ENCODE results near the gene GLIS1.

The GLIS1 gene

DNA sequence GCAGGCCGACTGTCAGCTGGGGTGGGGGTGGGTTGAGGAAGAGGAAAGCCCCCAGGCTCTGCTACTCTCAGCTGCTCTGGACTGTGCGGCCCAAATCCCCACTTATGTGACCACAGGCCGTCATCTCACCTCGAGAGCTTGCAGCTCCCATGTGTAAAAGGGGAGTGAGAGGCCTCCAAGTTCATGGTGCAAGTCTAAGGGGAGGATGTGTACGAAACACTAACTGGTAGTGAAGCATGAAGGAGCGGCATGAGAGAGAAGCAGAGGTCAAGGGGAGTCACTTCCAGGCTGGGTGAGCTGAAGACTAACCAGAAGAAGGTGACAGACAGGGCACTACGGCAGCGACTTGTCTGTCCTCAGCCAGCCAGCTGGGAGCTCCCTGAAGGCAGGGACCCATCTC, 43.8 kb downstream of the GLIS1 start:
- in situ Hi-C loops (cut with MboI; ENCODE audit: low sequenced_read_pairs), result no loop called here

DNA sequence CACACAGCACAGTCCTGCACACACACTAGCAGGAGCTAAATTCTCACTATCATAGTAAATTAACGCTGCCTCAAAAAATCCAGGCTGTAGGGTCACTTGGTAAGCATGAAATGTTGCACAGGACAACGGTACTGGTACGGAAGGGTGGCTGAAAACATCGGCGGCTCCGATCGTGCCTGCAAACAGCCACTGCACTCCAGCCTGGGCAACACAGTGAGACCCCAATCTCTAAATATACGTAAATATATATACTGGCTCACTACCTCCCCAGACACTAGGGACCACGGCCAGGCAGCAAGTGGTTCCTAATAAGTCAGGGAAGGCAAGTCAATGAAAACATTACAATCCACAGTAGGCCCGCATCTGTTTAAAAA, 44.3 kb downstream of the GLIS1 start:
- in situ Hi-C loops (cut with MboI; ENCODE audit: low sequenced_read_pairs), result no loop called here

- in situ Hi-C loops (cut with MboI; ENCODE audit: low sequenced_read_pairs), result no loop called here
Measured at GRCh38 chr1:53693773-53694717, 44.9 kb downstream of the GLIS1 start.

GRCh38 chr1:53693339-53693738, 45.6 kb downstream of the GLIS1 start:
- in situ Hi-C loops (cut with MboI; ENCODE audit: low sequenced_read_pairs), result no loop called here

- in situ Hi-C loops (cut with MboI; ENCODE audit: low sequenced_read_pairs), result no loop called here
Measured at GRCh38 chr1:53691326-53691725, 47.6 kb downstream of the GLIS1 start.

DNA sequence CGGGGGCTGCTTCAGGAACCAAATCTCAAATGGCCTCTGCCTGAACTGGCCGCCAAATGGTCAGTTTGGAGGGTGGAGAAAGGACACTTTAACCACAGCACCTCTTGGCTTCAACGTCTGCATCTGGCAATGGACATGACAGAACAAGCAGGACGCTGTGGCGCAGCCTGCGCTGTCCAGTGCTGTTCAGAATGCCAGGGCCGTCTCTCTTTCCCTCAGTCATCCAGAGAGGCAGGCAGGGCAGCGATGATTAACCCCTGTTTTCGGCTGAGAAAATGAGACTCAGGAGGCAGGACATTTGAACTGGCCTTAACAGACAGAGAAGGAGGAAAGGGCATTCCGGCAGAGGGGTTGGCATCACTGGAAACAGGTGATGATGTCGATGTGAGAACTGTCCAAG, 48.6 kb downstream of the GLIS1 start:
- in situ Hi-C loops (cut with MboI; ENCODE audit: low sequenced_read_pairs), result no loop called here

DNA sequence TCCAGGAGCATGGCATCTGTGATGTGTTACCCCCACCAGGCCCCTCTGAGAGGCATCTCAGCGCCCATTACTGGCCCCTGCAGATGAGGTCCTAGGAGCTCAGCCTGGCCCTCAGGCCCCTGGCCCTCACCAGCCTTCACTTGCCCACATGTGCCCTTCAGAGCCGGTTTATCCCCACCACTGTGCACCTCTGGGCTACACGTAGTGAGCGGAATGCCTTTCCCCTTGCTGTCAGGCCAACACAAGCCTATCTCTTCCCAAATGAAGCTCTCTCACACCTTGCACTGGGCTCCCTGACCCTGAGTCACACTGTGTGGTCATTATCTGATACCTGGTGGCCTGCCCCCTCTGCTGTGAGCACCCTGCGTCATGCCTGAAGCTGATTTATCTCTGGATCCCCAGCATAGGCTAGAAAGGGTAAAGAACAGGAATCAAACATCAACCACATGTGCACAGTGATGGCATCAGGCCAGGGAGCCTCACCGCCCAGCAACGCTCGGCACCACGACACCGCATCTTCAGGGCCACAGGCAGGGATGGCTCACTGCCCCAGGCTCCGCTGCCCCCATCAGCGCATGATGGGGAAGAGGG, 49.1 kb downstream of the GLIS1 start:
- in situ Hi-C loops (cut with MboI; ENCODE audit: low sequenced_read_pairs), result no loop called here

- in situ Hi-C loops (cut with MboI; ENCODE audit: low sequenced_read_pairs), result no loop called here
Measured at GRCh38 chr1:53689223-53689622, 49.7 kb downstream of the GLIS1 start.

- in situ Hi-C loops (cut with MboI; ENCODE audit: low sequenced_read_pairs), result no loop called here
Measured at GRCh38 chr1:53688381-53689102, 50.4 kb downstream of the GLIS1 start.

- in situ Hi-C loops (cut with MboI; ENCODE audit: low sequenced_read_pairs), result no loop called here
Measured at GRCh38 chr1:53687901-53688300, 51.1 kb downstream of the GLIS1 start.

DNA sequence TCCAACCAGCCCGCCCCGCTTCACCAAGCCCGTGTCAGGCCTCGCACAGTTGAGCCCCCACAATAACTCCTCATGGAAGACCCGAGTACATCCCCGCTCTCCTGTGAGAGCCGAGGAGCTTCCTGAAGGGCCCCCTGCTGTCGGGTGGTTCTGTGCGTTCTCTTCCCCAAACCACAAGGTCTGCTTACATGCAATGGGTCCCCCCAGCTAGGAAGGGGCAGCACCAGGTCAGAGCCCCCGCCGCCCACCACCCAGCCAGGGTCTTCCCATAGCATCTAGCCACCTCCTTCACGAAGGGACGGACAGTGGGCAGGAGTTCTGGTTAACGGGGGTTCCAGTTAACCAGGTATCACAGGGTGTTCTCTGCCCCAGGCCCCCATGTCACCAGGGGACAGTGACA, 51.5 kb downstream of the GLIS1 start:
- in situ Hi-C loops (cut with MboI; ENCODE audit: low sequenced_read_pairs), result no loop called here

DNA sequence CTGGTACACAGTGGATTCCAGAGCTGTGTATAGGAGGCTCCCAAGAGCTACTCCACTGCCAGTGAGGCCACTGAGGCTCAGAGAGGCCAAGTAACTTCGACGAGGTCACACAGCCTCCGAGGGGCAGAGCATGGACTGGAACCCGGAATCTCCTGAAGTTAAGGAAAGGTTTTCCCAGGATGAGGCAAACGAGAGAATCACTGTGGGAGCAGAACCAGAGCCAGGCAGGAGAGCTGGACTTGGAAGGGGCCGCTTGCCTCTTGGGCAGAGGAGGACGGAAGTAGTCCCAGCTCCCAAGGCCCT, 52.0 kb downstream of the GLIS1 start:
- in situ Hi-C loops (cut with MboI; ENCODE audit: low sequenced_read_pairs), result no loop called here

GRCh38 chr1:53686091-53686964, 52.6 kb downstream of the GLIS1 start:
- in situ Hi-C loops (cut with MboI; ENCODE audit: low sequenced_read_pairs), result no loop called here

- in situ Hi-C loops (cut with MboI; ENCODE audit: low sequenced_read_pairs), result no loop called here
Measured at GRCh38 chr1:53685272-53686051, 53.5 kb downstream of the GLIS1 start.

DNA sequence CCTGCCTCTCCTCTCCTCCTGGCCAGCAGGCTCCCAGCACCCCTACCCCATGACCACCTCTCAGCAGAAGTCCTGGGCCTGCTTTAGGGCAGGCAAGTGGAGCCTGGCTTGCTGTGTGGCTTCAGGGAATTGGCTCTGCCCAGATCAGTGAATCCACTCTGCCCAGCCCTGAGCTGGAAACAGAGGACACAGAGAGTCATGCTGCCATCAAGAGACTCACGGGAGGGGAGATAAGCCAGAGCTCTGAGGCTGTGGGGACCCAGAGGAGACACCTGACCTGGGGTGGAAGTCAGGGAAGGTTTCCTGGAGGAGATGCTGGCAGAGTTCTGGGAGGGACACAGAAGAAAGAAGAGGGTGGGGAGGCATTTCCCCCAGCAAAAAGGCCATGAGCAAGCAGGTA, 54.2 kb downstream of the GLIS1 start:
- in situ Hi-C loops (cut with MboI; ENCODE audit: low sequenced_read_pairs), result no loop called here

GRCh38 chr1:53683986-53684740, 54.8 kb downstream of the GLIS1 start:
- in situ Hi-C loops (cut with MboI; ENCODE audit: low sequenced_read_pairs), result no loop called here

DNA sequence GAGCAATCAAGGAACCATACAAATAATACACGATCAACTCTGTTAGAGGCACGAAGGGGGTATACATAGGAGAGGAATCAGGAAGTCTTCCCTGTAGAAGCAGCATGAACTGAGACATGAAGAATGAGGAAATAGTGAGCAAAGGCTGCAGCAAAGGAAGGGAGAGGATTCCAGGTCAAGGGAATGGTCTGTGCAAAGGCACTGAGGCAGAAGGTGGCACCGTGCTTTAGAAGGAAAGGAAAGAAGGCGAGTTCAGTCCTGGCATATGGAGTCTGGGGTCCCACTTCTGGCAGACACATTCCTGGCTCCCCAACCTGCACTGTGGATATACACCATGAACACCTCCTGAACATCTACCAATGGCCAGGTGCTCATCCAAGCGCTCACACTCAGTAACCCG, 56.1 kb downstream of the GLIS1 start:
- in situ Hi-C loops (cut with MboI; ENCODE audit: low sequenced_read_pairs), result no loop called here

DNA sequence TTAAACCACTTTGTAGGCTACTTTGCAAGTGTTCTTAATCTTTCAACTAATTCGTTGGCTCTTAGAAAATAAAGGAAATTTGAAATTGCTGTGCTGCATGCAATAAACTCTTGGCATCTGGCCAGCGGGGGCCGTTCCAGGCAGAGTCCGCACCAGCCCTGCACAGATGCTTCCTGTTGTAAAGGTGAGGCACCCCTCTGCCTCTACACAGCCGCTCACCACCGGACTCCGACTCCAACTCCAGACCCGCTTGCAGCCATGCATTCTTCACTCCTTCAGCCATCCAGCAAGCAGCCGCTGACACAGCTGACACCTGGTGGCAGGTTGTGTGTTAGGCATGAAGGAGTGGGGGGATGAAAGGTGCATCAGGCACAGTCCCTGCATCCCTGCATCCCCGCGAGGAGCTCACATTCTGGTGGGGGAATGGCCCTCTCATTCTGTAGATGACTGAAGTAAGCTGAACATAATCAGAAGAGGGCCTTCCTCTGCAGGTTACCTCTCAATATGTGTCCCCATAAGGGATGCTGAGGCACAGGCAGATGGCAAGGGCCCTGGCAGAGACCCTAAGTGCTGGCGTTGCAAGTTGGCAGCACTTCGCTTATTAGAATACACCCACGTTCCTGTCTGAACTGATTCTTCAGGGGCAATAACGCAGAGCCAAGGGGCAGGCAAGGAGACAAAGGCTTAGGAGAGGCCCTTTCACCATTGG, 56.8 kb downstream of the GLIS1 start:
- in situ Hi-C loops (cut with MboI; ENCODE audit: low sequenced_read_pairs), result no loop called here

All from HL-60/S4 treated with phorbol 12-myristate 13-acetate at 8.2 ng/mL for 4 days and 3 days (cell line).